Right cardiac atrium (tissue), 5 donors: Measurements from ENCODE around the gene PSENEN. TPM values are rescaled to one million over a fixed set of nuclear protein-coding genes. Genes with fewer than 3 reads are reported as not detected.
A peak's percentile ranks its signal among the peaks of the same experiment; 100 is the strongest.
"Not testable (repeated sequence)": the region's sequence is repeated elsewhere in the genome, so short reads cannot be mapped to it uniquely, and the experiment has no call there.

Source experiments
- ATAC-seq, 2 donors: fragments of 200-7000 bp; cut with Tn5 transposase; one replicate each; pipeline versions ENCODE4 v1.8.0 to v1.9.1; 2020; ENCODE audit warnings: moderate library complexity in 2 of 2, mild to moderate bottlenecking in 1 of 2
- DNase-seq, 3 donors: peaks; one replicate each; pipeline ENCODE4 v3.0.0-alpha.2; 2020
- H3K27ac ChIP-seq: one replicate; pipeline ENCODE4 v1.5.1; 2013; ENCODE audit warnings: mild to moderate bottlenecking, low read length, control low read depth, moderate library complexity
- H3K27me3 ChIP-seq: one replicate; pipeline ENCODE4 v1.6.1; 2013; ENCODE audit not compliant: control insufficient read depth, insufficient read depth
- H3K4me1 ChIP-seq: one replicate; pipeline ENCODE4 v1.6.1; 2013; ENCODE audit warnings: low read length; ENCODE audit not compliant: control insufficient read depth, insufficient read depth
- H3K4me3 ChIP-seq: one replicate; pipeline ENCODE4 v1.5.1; 2013; ENCODE audit warnings: low read length, control low read depth
- H3K9me3 ChIP-seq: one replicate; pipeline ENCODE4 v1.6.1; 2013; ENCODE audit warnings: low read length; ENCODE audit not compliant: control insufficient read depth
- WGBS: extraction: QIAGEN DNeasy Blood & Tissue Kit; methylation state at CpG from one replicate; pipeline ENCODE4 v1.1.7; 2013; 5-methylcytosine and 5-hydroxymethylcytosine counted together
- intact Hi-C, 4 donors: fragments of 100-400 bp; cut with DNase I; formaldehyde crosslinking; loops; one replicate each; pipeline versions ENCODE4 v1.11.0 to v1.14.0; 2022 to 2023
- polyA plus RNA-seq: library from polyadenylated mRNA; stranded (reverse); fragments of 200-250 nt; gene quantifications from one replicate; pipeline ENCODE4 v1.2.3, GENCODE V29; 2013
- total RNA-seq, 4 donors: library from RNA; stranded (reverse); fragmentation: NEBNext Ultra II Directional; extraction: Animal tissue kit (Norgen Biotek cat#: 25700); gene quantifications; one replicate each; pipeline ENCODE4 v1.2.1, GENCODE V29; 2021
- donor health status: healthy with polysubstance abuse.
- donor health status: DM: no; HTN: yes; CAD: no.
- donor health status: DM: no; HTN: no; CAD: no.
- donor health status: DM: no; HTN: yes; CAD: no; lungs with severe emphysema.
- donor health status: DM: yes; HTN: yes; CAD: no.

PSENEN gene
- total and polyA plus RNA-seq, 5 donors = 40.0 to 69.7 (median 47.5) TPM

GRCh38 chr19:35764432-35765315, 19.2 kb downstream of the PSENEN start:
- H3K4me1 ChIP-seq = no peaks in the 10 kb centered on the region
- WGBS = 93% methylated on average over 17 of the region's 17 CpGs

GRCh38 chr19:35766571-35767104, 21.2 kb downstream of the PSENEN start:
- Histone ChIP-seq H3K27me3 (no peaks in the 10 kb centered on the region), H3K4me1 (no peaks in the 10 kb centered on the region), H3K9me3 (no peaks in the 10 kb centered on the region), H3K27ac (no peak overlapping the region), H3K4me3 (no peak overlapping the region)
- WGBS = 83% methylated on average over 11 of the region's 11 CpGs
- ATAC-seq = peak in 1 of 2 donors; percentile 10
- DNase-seq = peak in 1 of 3 donors; percentile 42
- intact Hi-C loops = no loop called here

More at GRCh38 chr19:35764432-35765315, 19.2 kb downstream of the PSENEN start:
- Histone ChIP-seq H3K27ac (no peak overlapping the region), H3K9me3 (no peaks in the 10 kb centered on the region), H3K27me3 (no peaks in the 10 kb centered on the region), H3K4me3 (no peak overlapping the region)
- ATAC-seq (no peak), DNase-seq (peak in 1 of 3 donors; percentile 27)
- intact Hi-C loops = no loop called here

GRCh38 chr19:35767288-35768081, 22.0 kb downstream of the PSENEN start:
- Histone ChIP-seq H3K4me3 (no peak overlapping the region), H3K27me3 (no peaks in the 10 kb centered on the region), H3K9me3 (no peaks in the 10 kb centered on the region), H3K4me1 (no peaks in the 10 kb centered on the region), H3K27ac (no peak overlapping the region)
- 66% methylated on average over 34 of the region's 34 CpGs for WGBS
- DNase-seq = peak in 1 of 3 donors; percentile 60
- ATAC-seq = peak; percentile 31 to 42
- intact Hi-C loops = no loop called here

GRCh38 chr19:35768082-35768421, 22.6 kb downstream of the PSENEN start:
- ATAC-seq = no peak
- H3K27ac ChIP-seq = no peak overlapping the region

GRCh38 chr19:35772362-35772761, 26.9 kb downstream of the PSENEN start:
- H3K27me3 ChIP-seq, DNase-seq, H3K4me1 ChIP-seq, ATAC-seq, H3K9me3 ChIP-seq, H3K4me3 ChIP-seq, intact Hi-C loops, H3K27ac ChIP-seq: not testable (repeated sequence)
- WGBS = 94% methylated on average over 5 of the region's 5 CpGs

More at GRCh38 chr19:35768082-35768421, 22.6 kb downstream of the PSENEN start:
- Histone ChIP-seq H3K27me3 (no peaks in the 10 kb centered on the region), H3K9me3 (no peaks in the 10 kb centered on the region), H3K4me3 (no peak overlapping the region), H3K4me1 (no peaks in the 10 kb centered on the region)
- DNase-seq = no peak
- WGBS = 64% methylated on average over 15 of the region's 15 CpGs
- intact Hi-C loops = no loop called here

- intact Hi-C loops = no loop called here
- ATAC-seq = no peak
- Histone ChIP-seq H3K9me3 (no peaks in the 10 kb centered on the region), H3K27ac (no peak overlapping the region), H3K4me1 (peaks cover 4% of the 10 kb centered on the region), H3K4me3 (no peak overlapping the region), H3K27me3 (no peaks in the 10 kb centered on the region)
- 36% methylated on average over 9 of the region's 9 CpGs for WGBS
- no peak for DNase-seq
Measured at GRCh38 chr19:35773020-35773806, 27.8 kb downstream of the PSENEN start.

- Histone ChIP-seq H3K27me3 (no peaks in the 10 kb centered on the region), H3K4me1 (peaks cover 4% of the 10 kb centered on the region), H3K4me3 (peak overlapping the region; percentile 97), H3K9me3 (no peaks in the 10 kb centered on the region), H3K27ac (no peak overlapping the region)
- ATAC-seq (no peak), DNase-seq (peak in 1 of 3 donors; percentile 51)
- intact Hi-C loops = no loop called here
- 36% methylated on average over 16 of the region's 16 CpGs for WGBS
Measured at GRCh38 chr19:35774274-35775045, 29.0 kb downstream of the PSENEN start.

- Histone ChIP-seq H3K27ac (no peak overlapping the region), H3K9me3 (no peaks in the 10 kb centered on the region), H3K27me3 (no peaks in the 10 kb centered on the region), H3K4me1 (peaks cover 4% of the 10 kb centered on the region), H3K4me3 (peak overlapping the region; percentile 97)
- no peak for DNase-seq
- ATAC-seq = peak in 1 of 2 donors; percentile 10
- intact Hi-C loops = no loop called here
- WGBS = 13% methylated on average over 9 of the region's 9 CpGs
Measured at GRCh38 chr19:35775046-35775297, 29.5 kb downstream of the PSENEN start.

GRCh38 chr19:35775298-35776101, 30.0 kb downstream of the PSENEN start, which contains the start of gene ARHGAP33:
TSS of gene ARHGAP33 (plus strand) at chr19:35775564. CDS start at chr19:35775659, 95 bp downstream.
- peaks cover 4% of the 10 kb centered on the region for H3K4me1 ChIP-seq
- intact Hi-C loops = no loop called here
- H3K4me3 ChIP-seq = peak within 1 kb of the TSS; percentile 97
- no peak within 1 kb of the TSS for H3K27ac ChIP-seq
- no peaks in the 10 kb centered on the region for H3K27me3 ChIP-seq
- ATAC-seq (peak; percentile 98 to 99), DNase-seq (peak; percentile 99 to 100 (median 100))
- WGBS = 1% methylated on average over 82 of the region's 82 CpGs
- H3K9me3 ChIP-seq = no peaks in the 10 kb centered on the region
